Transverse colon (tissue), 3 donors: Measurements from ENCODE around the gene WDR11.

Source experiments
- POLR2A ChIP-seq: fragments of 450-650 bp; IDR thresholded peaks from one replicate; pipeline ENCODE4 v1.6.1; 2016; ENCODE audit warnings: antibody characterized with exemption, mild to moderate bottlenecking, moderate library complexity
- TF ChIP-seq, protein P1 (sequence below), 5 experiments: fragments of 200-600 bp in 3 of 5; fragments of 450-650 bp in 2 of 5; sonication (generic) in 3 of 5; IDR thresholded peaks; 1 replicate in 2 of 5; 2 replicates in 3 of 5; pipeline ENCODE4 v1.5.1; 2016 to 2017; ENCODE audit warnings: antibody characterized with exemption in 5 of 5, inconsistent platforms in 3 of 5, mild to moderate bottlenecking in 2 of 5, moderate library complexity in 1 of 5

GRCh38 chr10:120818301-120818700 lies 32.9 kb upstream of the WDR11 start:
- TF ChIP-seq POLR2A: no peak
- TF ChIP-seq, protein P1, sequence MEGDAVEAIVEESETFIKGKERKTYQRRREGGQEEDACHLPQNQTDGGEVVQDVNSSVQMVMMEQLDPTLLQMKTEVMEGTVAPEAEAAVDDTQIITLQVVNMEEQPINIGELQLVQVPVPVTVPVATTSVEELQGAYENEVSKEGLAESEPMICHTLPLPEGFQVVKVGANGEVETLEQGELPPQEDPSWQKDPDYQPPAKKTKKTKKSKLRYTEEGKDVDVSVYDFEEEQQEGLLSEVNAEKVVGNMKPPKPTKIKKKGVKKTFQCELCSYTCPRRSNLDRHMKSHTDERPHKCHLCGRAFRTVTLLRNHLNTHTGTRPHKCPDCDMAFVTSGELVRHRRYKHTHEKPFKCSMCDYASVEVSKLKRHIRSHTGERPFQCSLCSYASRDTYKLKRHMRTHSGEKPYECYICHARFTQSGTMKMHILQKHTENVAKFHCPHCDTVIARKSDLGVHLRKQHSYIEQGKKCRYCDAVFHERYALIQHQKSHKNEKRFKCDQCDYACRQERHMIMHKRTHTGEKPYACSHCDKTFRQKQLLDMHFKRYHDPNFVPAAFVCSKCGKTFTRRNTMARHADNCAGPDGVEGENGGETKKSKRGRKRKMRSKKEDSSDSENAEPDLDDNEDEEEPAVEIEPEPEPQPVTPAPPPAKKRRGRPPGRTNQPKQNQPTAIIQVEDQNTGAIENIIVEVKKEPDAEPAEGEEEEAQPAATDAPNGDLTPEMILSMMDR (IDR thresholded peaks at IDR 0.05): no peak
